Smooth muscle cell (in vitro differentiated cells): ENCODE results near the gene ZNF385C. TPM values are rescaled to one million over a fixed set of nuclear protein-coding genes. Genes with fewer than 3 reads are reported as not detected.
A peak's percentile ranks its signal among the peaks of the same experiment; 100 is the strongest.

Experiments used
- DNase-seq: peaks from one replicate; lab custom pipeline; 2025; ENCODE audit not compliant: unreplicated experiment; lab: John Stamatoyannopoulos, UW
- H2AFZ ChIP-seq: fragments of 200-600 bp; sonication (generic); 2 replicates; pipeline ENCODE4 v1.6.0; 2016; ENCODE audit warnings: antibody characterized with exemption, low read depth, mild to moderate bottlenecking
- H3F3A ChIP-seq: fragments of 200-600 bp; sonication (generic); 2 replicates; pipeline ENCODE4 v1.6.0; 2017; ENCODE audit warnings: antibody characterized with exemption, low read depth
- H3K27ac ChIP-seq: fragments of 200-600 bp; sonication (generic); 2 replicates; pipeline ENCODE4 v1.5.1; 2016; ENCODE audit warnings: low read depth, mild to moderate bottlenecking
- H3K27me3 ChIP-seq: fragments of 200-600 bp; sonication (generic); 2 replicates; pipeline ENCODE4 v1.6.1; 2016; ENCODE audit warnings: low read depth, mild to moderate bottlenecking
- H3K36me3 ChIP-seq: fragments of 200-600 bp; sonication (generic); 2 replicates; pipeline ENCODE4 v1.5.1; 2016; ENCODE audit warnings: low read depth
- H3K4me1 ChIP-seq: fragments of 200-600 bp; sonication (generic); 2 replicates; pipeline ENCODE4 v1.5.1; 2016; ENCODE audit warnings: low read depth
- H3K4me2 ChIP-seq: fragments of 200-600 bp; sonication (generic); 2 replicates; pipeline ENCODE4 v1.6.0; 2016; ENCODE audit warnings: mild to moderate bottlenecking
- H3K4me3 ChIP-seq: fragments of 200-600 bp; sonication (generic); 2 replicates; pipeline ENCODE4 v1.5.1; 2016; ENCODE audit warnings: mild to moderate bottlenecking
- H3K79me2 ChIP-seq: fragments of 200-600 bp; sonication (generic); 2 replicates; pipeline ENCODE4 v1.6.0; 2016; ENCODE audit warnings: low read depth, mild to moderate bottlenecking
- H3K9ac ChIP-seq: fragments of 200-600 bp; sonication (generic); 2 replicates; pipeline ENCODE4 v1.6.0; 2016; ENCODE audit warnings: low read depth
- H3K9me3 ChIP-seq: fragments of 200-600 bp; sonication (generic); replicated peaks from 2 replicates; pipeline ENCODE4 v1.5.1; 2016; ENCODE audit warnings: low read depth
- H4K20me1 ChIP-seq: fragments of 200-600 bp; sonication (generic); 2 replicates; pipeline ENCODE4 v1.6.0; 2016; ENCODE audit warnings: low read depth
- CTCF ChIP-seq: fragments of 200-600 bp; sonication (generic); IDR thresholded peaks from 2 replicates; pipeline ENCODE4 v1.5.1; 2017; ENCODE audit warnings: borderline replicate concordance, mild to moderate bottlenecking, antibody characterized with exemption; ENCODE audit not compliant: insufficient read depth, poor library complexity, severe bottlenecking
- WGBS: methylation state at CpG from one replicate; pipeline ENCODE4 v1.1.7; 2016; ENCODE audit warnings: low lambda C conversion rate; 5-methylcytosine and 5-hydroxymethylcytosine counted together
- polyA plus RNA-seq: library from polyadenylated mRNA; unstranded; fragments of >200 nt; fragmentation: Nextera tagmentation; extraction: Ambion mirVana; gene quantifications from 2 replicates; pipeline ENCODE4 v1.2.1, GENCODE V29; 2016
- total RNA-seq: library from RNA; depleted of rRNA; stranded (reverse); fragments of >200 nt; gene quantifications from 2 replicates; pipeline ENCODE4 v1.2.3, GENCODE V29; 2014

ZNF385C gene
- total and polyA plus RNA-seq, 2 experiments from 2014 or later, result 0.45 to 0.70 TPM

DNA sequence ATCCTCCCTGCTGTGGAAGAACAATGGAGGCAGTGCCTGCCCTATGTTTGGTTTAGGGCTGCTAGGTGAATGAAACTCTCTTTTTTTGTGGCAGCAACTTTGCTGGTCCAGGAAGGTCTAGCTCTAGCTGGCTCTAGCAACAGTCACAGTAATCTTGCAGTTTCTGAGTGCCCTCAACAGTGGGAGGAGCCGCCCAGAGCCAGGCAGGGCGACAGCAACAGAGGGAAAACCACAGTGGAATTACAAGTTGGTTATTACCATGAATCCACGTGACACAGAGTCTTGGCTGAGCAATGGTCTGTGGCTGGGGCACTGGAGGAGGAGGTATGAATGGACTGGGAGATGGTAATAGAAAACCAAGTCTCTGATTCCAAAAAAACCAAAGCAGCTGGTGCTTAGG, 34.7 kb upstream of the ZNF385C start:
- no peak overlapping the region for H2AFZ ChIP-seq
- peaks cover 52% of the 10 kb centered on the region for H3K79me2 ChIP-seq
- no peak overlapping the region for H3K4me3 ChIP-seq
- peak overlapping the region; percentile 70 for H3K27ac ChIP-seq
- peak overlapping the region; percentile 74 for H3K4me2 ChIP-seq
- peak; percentile 18 for DNase-seq
- H3K9me3 ChIP-seq, result no peaks in the 10 kb centered on the region
- H3K36me3 ChIP-seq, result no peaks in the 10 kb centered on the region
- peaks cover 8% of the 10 kb centered on the region for H3K4me1 ChIP-seq
- H3F3A ChIP-seq, result peaks cover 7% of the 10 kb centered on the region
- H4K20me1 ChIP-seq, result peaks cover 88% of the 10 kb centered on the region
- TF ChIP-seq CTCF, result no peak
- WGBS, result 10% methylated on average over 3 of the region's 3 CpGs
- H3K9ac ChIP-seq, result no peak overlapping the region
- no peaks in the 10 kb centered on the region for H3K27me3 ChIP-seq

GRCh38 chr17:42131981-42132432, 33.7 kb upstream of the ZNF385C start:
- Histone ChIP-seq H3F3A (peaks cover 7% of the 10 kb centered on the region), H2AFZ (no peak overlapping the region), H3K9me3 (no peaks in the 10 kb centered on the region), H3K4me1 (peaks cover 8% of the 10 kb centered on the region), H3K4me3 (no peak overlapping the region), H4K20me1 (peaks cover 79% of the 10 kb centered on the region), H3K4me2 (no peak overlapping the region), H3K9ac (no peak overlapping the region), H3K36me3 (no peaks in the 10 kb centered on the region), H3K27ac (peak overlapping the region; percentile 58), H3K79me2 (peaks cover 43% of the 10 kb centered on the region), H3K27me3 (no peaks in the 10 kb centered on the region)
- 76% methylated on average over 4 of the region's 4 CpGs for WGBS
- TF ChIP-seq CTCF, result no peak
- DNase-seq, result no peak

- Histone ChIP-seq H2AFZ (no peak overlapping the region), H3K9me3 (no peaks in the 10 kb centered on the region), H3K4me2 (no peak overlapping the region), H4K20me1 (peaks cover 71% of the 10 kb centered on the region), H3K79me2 (peaks cover 36% of the 10 kb centered on the region), H3K27me3 (no peaks in the 10 kb centered on the region), H3K9ac (no peak overlapping the region), H3K36me3 (no peaks in the 10 kb centered on the region), H3K27ac (no peak overlapping the region), H3K4me3 (no peak overlapping the region), H3K4me1 (peaks cover 8% of the 10 kb centered on the region), H3F3A (peaks cover 7% of the 10 kb centered on the region)
- TF ChIP-seq CTCF, result no peak
- no peak for DNase-seq
- 100% methylated on average over 4 of the region's 4 CpGs for WGBS
These were observed 33.0 kb upstream of the ZNF385C start for GRCh38 chr17:42131232-42131631.

DNA sequence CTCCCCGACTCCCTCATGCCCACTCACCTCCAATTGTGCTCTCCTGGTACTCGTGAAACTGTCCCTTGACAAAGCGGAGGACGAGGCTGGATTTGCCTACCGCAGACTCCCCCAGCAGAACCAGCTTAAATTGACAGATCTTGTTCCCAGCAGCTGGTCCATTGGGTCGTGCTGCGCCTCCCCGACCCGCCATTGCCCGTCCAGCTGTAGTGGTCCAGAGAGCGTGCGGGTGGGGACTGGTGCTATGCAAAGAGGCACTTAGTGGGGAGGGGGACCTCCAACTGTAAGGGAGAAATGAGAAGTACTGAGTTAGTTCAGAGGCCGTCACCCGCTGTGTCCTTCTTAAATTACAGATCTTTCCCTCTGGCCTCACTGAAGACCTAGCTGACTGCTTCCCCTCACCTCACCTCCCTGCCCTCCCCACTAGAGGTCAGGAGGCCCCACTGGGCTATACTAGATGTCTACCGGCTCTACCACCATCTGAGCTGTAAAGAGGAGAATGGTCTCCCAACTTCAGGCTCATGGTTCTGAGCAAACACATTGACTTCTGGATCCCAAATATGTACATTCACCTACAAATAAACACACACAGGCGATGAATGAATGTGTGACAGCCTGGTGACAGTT, 32.1 kb upstream of the ZNF385C start:
- DNase-seq, result no peak
- Histone ChIP-seq H3K4me1 (peaks cover 8% of the 10 kb centered on the region), H4K20me1 (peaks cover 63% of the 10 kb centered on the region), H3K27me3 (no peaks in the 10 kb centered on the region), H3K4me3 (no peak overlapping the region), H2AFZ (no peak overlapping the region), H3F3A (peaks cover 7% of the 10 kb centered on the region), H3K9me3 (no peaks in the 10 kb centered on the region), H3K27ac (no peak overlapping the region), H3K9ac (no peak overlapping the region), H3K79me2 (peaks cover 36% of the 10 kb centered on the region), H3K4me2 (no peak overlapping the region), H3K36me3 (no peaks in the 10 kb centered on the region)
- 98% methylated on average over 16 of the region's 16 CpGs for WGBS
- TF ChIP-seq CTCF, result no peak
